ENCODE measurements around the gene PIEZO2.

GRCh38 chr18:11119959-11120587 is 29.3 kb downstream of the PIEZO2 start:
- no peak for TF ChIP-seq CTCF (IDR thresholded peaks at IDR 0.05)
- no peak for TF ChIP-seq POLR2A (IDR thresholded peaks at IDR 0.05)

All from ovary (tissue), 3 donors.